ENCODE results near the gene GYS1. TPM values are rescaled to one million over a fixed set of nuclear protein-coding genes. Genes with fewer than 3 reads are reported as not detected.

GYS1 gene
- total and polyA plus RNA-seq, 10 of the 15 experiments (the other 5 are each of a cell fraction or from before 2014, with no cell fraction given) = 3.7 to 62.0 (median 37.3) TPM

GRCh38 chr19:48965040-48965805 is 27.9 kb downstream of the GYS1 start, which contains the start of gene FTL (continued):
- TF ChIP-seq IRF3 (IDR thresholded peaks at IDR 0.05) = peak; percentile 18; the same call in 1 of the 2 replicates
- TF ChIP-seq HDAC2 (IDR thresholded peaks at IDR 0.05) = 0 out of 2 replicates have a peak, but pooled peaks have one; percentile 57
- TF ChIP-seq IRF5 (IDR thresholded peaks at IDR 0.05; ENCODE audit: borderline replicate concordance) = no peak
- peak; percentile 99 for TF ChIP-seq SMAD5 (IDR thresholded peaks at IDR 0.05; ENCODE audit: low read depth)
- peak; percentile 25 for TF ChIP-seq MEF2B (IDR thresholded peaks at IDR 0.05; ENCODE audit: partially characterized antibody, poor library complexity, severe bottlenecking)
- TF ChIP-seq MEF2A (IDR thresholded peaks at IDR 0.05; ENCODE audit: insufficient read depth, low read depth, low read length) = no peak
- TF ChIP-seq FOXM1 (IDR thresholded peaks at IDR 0.05; ENCODE audit: low read depth, low read length) = no peak
- TF ChIP-seq DPF2 (IDR thresholded peaks at IDR 0.05) = peak; percentile 74; the same call in 1 of the 2 replicates
- no peak for TF ChIP-seq RAD51 (IDR thresholded peaks at IDR 0.05)
- TF ChIP-seq EZH2 (IDR thresholded peaks at IDR 0.05; ENCODE audit: borderline replicate concordance, control insufficient read depth, low read depth, low read length) = no peak
- TF ChIP-seq YY1 (IDR thresholded peaks at IDR 0.05; ENCODE audit: low read depth, low read length) = no peak
- no peak for TF ChIP-seq SKIL (IDR thresholded peaks at IDR 0.05; ENCODE audit: low read depth, poor library complexity, severe bottlenecking)
- TF ChIP-seq RCOR1 (conservative IDR thresholded peaks at IDR 0.05; ENCODE audit: low read depth, low read length) = no peak
- TF ChIP-seq PRDM15 (CRISPR knock-in tag; IDR thresholded peaks at IDR 0.05) = no peak
- peak; percentile 79 to 93 for TF ChIP-seq BHLHE40 (IDR thresholded peaks at IDR 0.05; ENCODE audit: borderline replicate concordance in 1 of 2, low read depth in 2 of 2, low read length in 1 of 2)
- TF ChIP-seq ZBED1 (IDR thresholded peaks at IDR 0.05; ENCODE audit: borderline replicate concordance) = 0 out of 2 replicates have a peak, but pooled peaks have one; percentile 63
- no peak for TF ChIP-seq CEBPB (IDR thresholded peaks at IDR 0.05; ENCODE audit: borderline replicate concordance in 1 of 2, low read depth in 2 of 2, low read length in 2 of 2)
- TF ChIP-seq NFXL1 (IDR thresholded peaks at IDR 0.05; ENCODE audit: borderline replicate concordance) = no peak

Measured in GM12878 (cell line).